HCT116 (cell line): ENCODE measurements around the gene TRIM41. TPM values are rescaled to one million over a fixed set of nuclear protein-coding genes. Genes with fewer than 3 reads are reported as not detected.

ENCODE experiments used
- ATAC-seq: fragments of 200-7000 bp; cut with Tn5 transposase; 2 replicates; pipeline ENCODE4 v1.9.1; 2020; ENCODE audit warnings: mild to moderate bottlenecking, moderate library complexity
- BruUV-seq: library from RNA; stranded (reverse); fragments of 400-500 nt; replicated peaks from 2 replicates; lab custom pipeline; 2021; lab: Mats Ljungman, UMichigan
- CTCF ChIA-PET: fragments of 300-600 bp; sonication (Branson Sonifier 250); formaldehyde crosslinking; loops from one replicate; lab custom pipeline; 2021; ENCODE audit warnings: antibody characterized with exemption; lab: Charles Lee
- POLR2A ChIA-PET: fragments of 300-600, 350-600 bp; sonication (Branson Sonifier 250); formaldehyde crosslinking; loops from one replicate; lab custom pipeline; 2021; ENCODE audit warnings: antibody characterized with exemption; lab: Charles Lee
- RAD21 ChIA-PET, 2 experiments: fragments of 300-600 bp; sonication (Branson Sonifier 250); formaldehyde crosslinking; loops; one replicate each; lab custom pipeline; 2023; ENCODE audit warnings: low total read pairs in 2 of 2; ENCODE audit not compliant: uncharacterized antibody in 2 of 2, unreplicated experiment in 2 of 2, low non-redundant PET in 1 of 2; lab: Charles Lee
- DNase-seq: peaks from one replicate; pipeline ENCODE4 v3.0.0-alpha.2; 2010; ENCODE audit warnings: low read depth, low spot score
- H2AFZ ChIP-seq: fragments of 200-600 bp; shearing (Covaris generic), sonication (generic); 2 replicates; pipeline ENCODE4 v1.6.1; 2017; ENCODE audit warnings: low read depth, mixed run types, mixed read lengths, antibody characterized with exemption, low read length; ENCODE audit not compliant: poor library complexity, severe bottlenecking
- H3K27ac ChIP-seq: 2 replicates; pipeline ENCODE4 v1.5.1; 2012; ENCODE audit warnings: low read depth, low read length
- H3K27me3 ChIP-seq: fragments of 200-600 bp; sonication (generic); 2 replicates; pipeline ENCODE4 v1.6.1; 2016; ENCODE audit warnings: mixed run types, low read length, mixed read lengths; ENCODE audit not compliant: insufficient read depth
- H3K36me3 ChIP-seq, 2 experiments: fragments of 200-500 bp in 1 of 2; fragments of 200-600 bp in 1 of 2; sonication (Bioruptor generic) in 1 of 2; sonication (generic) in 1 of 2; 2 replicates each; pipeline versions ENCODE4 v1.5.1 to v1.6.1; 2014 to 2016; ENCODE audit warnings: low read length in 2 of 2, inconsistent platforms in 1 of 2, mixed read lengths in 1 of 2, mixed run types in 1 of 2; ENCODE audit not compliant: insufficient read depth in 2 of 2, control insufficient read depth in 1 of 2
- H3K4me1 ChIP-seq, 2 experiments: fragments of 200-600 bp in 1 of 2; sonication (generic) in 1 of 2; 2 replicates each; pipeline versions ENCODE4 v1.5.1 to v1.6.1; 2012 to 2017; ENCODE audit warnings: low read length in 2 of 2, inconsistent platforms in 1 of 2, mild to moderate bottlenecking in 1 of 2, mixed read lengths in 1 of 2, mixed run types in 1 of 2, moderate library complexity in 1 of 2; ENCODE audit not compliant: insufficient read depth in 2 of 2, control insufficient read depth in 1 of 2
- H3K4me2 ChIP-seq: fragments of 200-600 bp; sonication (generic); 2 replicates; pipeline ENCODE4 v1.6.1; 2017; ENCODE audit warnings: mixed run types, low read length, mixed read lengths
- H3K4me3 ChIP-seq, 2 experiments: fragments of 200-600 bp in 1 of 2; sonication (generic) in 1 of 2; replicated peaks in 1 of 2; 2 replicates each; pipeline ENCODE4 v1.5.1; 2011 to 2016; ENCODE audit warnings: low read length in 2 of 2, control low read depth in 1 of 2, low read depth in 1 of 2, mild to moderate bottlenecking in 1 of 2, mixed read lengths in 1 of 2, mixed run types in 1 of 2
- H3K79me2 ChIP-seq: fragments of 200-600 bp; sonication (generic); 2 replicates; pipeline ENCODE4 v1.6.1; 2017; ENCODE audit warnings: mild to moderate bottlenecking, mixed run types, low read length, moderate library complexity, mixed read lengths; ENCODE audit not compliant: insufficient read depth
- H3K9ac ChIP-seq: fragments of 200-600 bp; sonication (generic); 2 replicates; pipeline ENCODE4 v1.6.1; 2016; ENCODE audit warnings: low read length, mixed read lengths
- H3K9me2 ChIP-seq: fragments of 200-600 bp; sonication (generic), shearing (Covaris generic); 2 replicates; pipeline ENCODE4 v1.6.1; 2017; ENCODE audit warnings: mixed run types, mild to moderate bottlenecking, moderate library complexity; ENCODE audit not compliant: insufficient read depth
- H3K9me3 ChIP-seq, 2 experiments: fragments of 200-500 bp in 1 of 2; fragments of 200-600 bp in 1 of 2; sonication (Bioruptor generic) in 1 of 2; sonication (generic) in 1 of 2; 2 replicates each; pipeline ENCODE4 v1.6.1; 2014 to 2017; ENCODE audit warnings: low read length in 2 of 2, mixed read lengths in 2 of 2, inconsistent platforms in 1 of 2, low read depth in 1 of 2, mild to moderate bottlenecking in 1 of 2, mixed run types in 1 of 2, moderate library complexity in 1 of 2; ENCODE audit not compliant: control insufficient read depth in 1 of 2, insufficient read depth in 1 of 2
- H4K20me1 ChIP-seq: fragments of 200-600 bp; sonication (generic), shearing (Covaris generic); 2 replicates; pipeline ENCODE4 v1.6.1; 2017; ENCODE audit warnings: mixed run types, mild to moderate bottlenecking, moderate library complexity; ENCODE audit not compliant: insufficient read depth
- CEBPB ChIP-seq: IDR thresholded peaks from 2 replicates; pipeline ENCODE4 v1.6.1; 2012; ENCODE audit warnings: low read depth
- ELF1 ChIP-seq: IDR thresholded peaks from 2 replicates; pipeline ENCODE4 v1.6.1; 2012; ENCODE audit warnings: low read depth, borderline replicate concordance
- EZH2 ChIP-seq: fragments of 200-600 bp; sonication (generic); IDR thresholded peaks from 2 replicates; pipeline ENCODE4 v1.6.1; 2017; ENCODE audit warnings: antibody characterized with exemption, mixed run types
- EZH2phosphoT487 ChIP-seq: fragments of 200-600 bp; IDR thresholded peaks from 2 replicates; pipeline ENCODE4 v1.6.1; 2018; ENCODE audit warnings: antibody characterized with exemption, borderline replicate concordance
- FOSL1 ChIP-seq: IDR thresholded peaks from 2 replicates; pipeline ENCODE4 v1.6.1; 2012; ENCODE audit warnings: low read depth
- POLR2A ChIP-seq: IDR thresholded peaks from 2 replicates; pipeline ENCODE4 v1.7.0; 2011; ENCODE audit warnings: borderline replicate concordance; ENCODE audit not compliant: insufficient read depth, insufficient read length; ENCODE audit errors: extremely low read depth
- RAD21 ChIP-seq: IDR thresholded peaks from 2 replicates; pipeline ENCODE4 v1.6.1; 2012; ENCODE audit warnings: low read depth, mild to moderate bottlenecking
- TCF7L2 ChIP-seq: IDR thresholded peaks from 2 replicates; pipeline ENCODE4 v1.7.0; 2011; ENCODE audit warnings: borderline replicate concordance, inconsistent platforms; ENCODE audit not compliant: insufficient read depth, insufficient read length; ENCODE audit errors: extremely low read depth
- YY1 ChIP-seq: IDR thresholded peaks from 2 replicates; pipeline ENCODE4 v1.6.1; 2011; ENCODE audit warnings: low read length, low read depth, moderate library complexity, mild to moderate bottlenecking; ENCODE audit not compliant: insufficient replicate concordance; ENCODE audit errors: extremely low read depth
- ZFX ChIP-seq: fragments of 450-650 bp; IDR thresholded peaks from 2 replicates; pipeline ENCODE4 v1.6.1; 2017
- intact Hi-C: fragments of 100-400 bp; cut with micrococcal nuclease; formaldehyde crosslinking; loops from 2 replicates; pipeline ENCODE4 v1.10.0; 2022
- total RNA-seq: library from RNA; stranded (reverse); gene quantifications from one replicate; pipeline ENCODE4 v1.2.1, GENCODE V29; 2021; ENCODE audit not compliant: unreplicated experiment
- TF ChIP-seq, protein P1 (sequence below): IDR thresholded peaks from 2 replicates; pipeline ENCODE4 v1.6.1; 2011; ENCODE audit warnings: mild to moderate bottlenecking, low read length, moderate library complexity; ENCODE audit not compliant: insufficient replicate concordance; ENCODE audit errors: extremely low read depth
- TF ChIP-seq, protein P2 (sequence below), 3 experiments: fragments of 200-600 bp in 1 of 3; sonication (generic) in 1 of 3; IDR thresholded peaks in 2 of 3; conservative IDR thresholded peaks in 1 of 3; 2 replicates each; pipeline ENCODE4 v1.5.1; 2012 to 2017; ENCODE audit warnings: low read depth in 2 of 3, low read length in 2 of 3, antibody characterized with exemption in 1 of 3, borderline replicate concordance in 1 of 3, control low read depth in 1 of 3, mild to moderate bottlenecking in 1 of 3, mixed read lengths in 1 of 3, mixed run types in 1 of 3, moderate library complexity in 1 of 3; ENCODE audit not compliant: insufficient read depth in 1 of 3

TRIM41 gene
- total RNA-seq, 1 experiment from 2014 or later = 51.8 TPM

DNA sequence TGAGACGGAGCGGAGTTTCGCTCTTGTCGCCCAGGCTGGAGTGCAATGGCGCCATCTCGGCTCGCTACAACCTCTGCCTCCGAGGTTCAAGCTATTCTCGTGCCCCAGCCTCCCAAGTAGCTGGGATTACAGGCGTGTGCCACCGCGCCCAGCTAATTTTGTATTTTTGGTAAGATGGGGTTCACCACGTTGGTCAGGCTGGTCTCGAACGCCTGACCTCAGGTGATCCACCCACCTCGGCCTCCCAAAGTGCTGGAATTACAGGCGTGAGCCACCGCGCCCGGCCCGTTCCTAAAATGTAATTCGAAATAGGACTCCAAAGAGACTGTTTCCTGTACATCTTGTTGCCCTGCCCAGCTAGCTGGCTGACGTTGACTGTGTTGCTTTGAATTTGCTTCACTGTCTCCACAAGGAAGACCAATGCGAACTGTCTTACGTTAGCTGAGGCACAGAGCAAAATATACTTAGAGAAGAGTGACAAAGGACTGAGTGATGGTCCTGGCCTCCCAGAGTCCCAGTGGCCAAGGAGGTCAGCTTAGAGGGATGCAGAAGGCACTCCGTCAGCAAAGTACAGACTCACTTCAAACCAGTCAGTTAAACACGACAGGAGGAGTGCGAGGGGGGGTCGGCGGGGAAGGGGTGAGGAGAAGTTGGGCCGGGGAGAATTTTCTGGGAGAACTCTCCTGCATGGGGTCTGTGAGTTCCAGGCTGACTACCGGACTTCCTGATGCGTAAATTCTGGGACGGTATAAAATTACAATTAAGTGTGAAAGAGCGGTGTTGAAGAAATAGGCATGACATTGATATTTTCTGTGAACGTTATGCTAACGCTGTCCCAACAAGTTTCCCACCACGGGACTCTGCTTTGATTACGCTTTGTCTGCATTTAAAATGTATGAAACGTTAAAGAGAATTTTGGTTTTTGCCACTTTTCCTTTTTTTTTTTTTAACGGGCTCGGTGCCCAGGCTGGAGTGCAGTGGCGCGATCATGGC, 6.8 kb upstream of the TRIM41 start:
- no peaks in the 10 kb centered on the region for H3K9me2 ChIP-seq
- TF ChIP-seq TCF7L2 (no peak), YY1 (no peak), ZFX (no peak), EZH2phosphoT487 (no peak), EZH2 (no peak), CEBPB (no peak), FOSL1 (no peak), POLR2A (no peak), RAD21 (no peak), ELF1 (no peak)
- TF ChIP-seq, protein P1, sequence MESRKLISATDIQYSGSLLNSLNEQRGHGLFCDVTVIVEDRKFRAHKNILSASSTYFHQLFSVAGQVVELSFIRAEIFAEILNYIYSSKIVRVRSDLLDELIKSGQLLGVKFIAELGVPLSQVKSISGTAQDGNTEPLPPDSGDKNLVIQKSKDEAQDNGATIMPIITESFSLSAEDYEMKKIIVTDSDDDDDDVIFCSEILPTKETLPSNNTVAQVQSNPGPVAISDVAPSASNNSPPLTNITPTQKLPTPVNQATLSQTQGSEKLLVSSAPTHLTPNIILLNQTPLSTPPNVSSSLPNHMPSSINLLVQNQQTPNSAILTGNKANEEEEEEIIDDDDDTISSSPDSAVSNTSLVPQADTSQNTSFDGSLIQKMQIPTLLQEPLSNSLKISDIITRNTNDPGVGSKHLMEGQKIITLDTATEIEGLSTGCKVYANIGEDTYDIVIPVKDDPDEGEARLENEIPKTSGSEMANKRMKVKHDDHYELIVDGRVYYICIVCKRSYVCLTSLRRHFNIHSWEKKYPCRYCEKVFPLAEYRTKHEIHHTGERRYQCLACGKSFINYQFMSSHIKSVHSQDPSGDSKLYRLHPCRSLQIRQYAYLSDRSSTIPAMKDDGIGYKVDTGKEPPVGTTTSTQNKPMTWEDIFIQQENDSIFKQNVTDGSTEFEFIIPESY = no peak
- TF ChIP-seq, protein P2, sequence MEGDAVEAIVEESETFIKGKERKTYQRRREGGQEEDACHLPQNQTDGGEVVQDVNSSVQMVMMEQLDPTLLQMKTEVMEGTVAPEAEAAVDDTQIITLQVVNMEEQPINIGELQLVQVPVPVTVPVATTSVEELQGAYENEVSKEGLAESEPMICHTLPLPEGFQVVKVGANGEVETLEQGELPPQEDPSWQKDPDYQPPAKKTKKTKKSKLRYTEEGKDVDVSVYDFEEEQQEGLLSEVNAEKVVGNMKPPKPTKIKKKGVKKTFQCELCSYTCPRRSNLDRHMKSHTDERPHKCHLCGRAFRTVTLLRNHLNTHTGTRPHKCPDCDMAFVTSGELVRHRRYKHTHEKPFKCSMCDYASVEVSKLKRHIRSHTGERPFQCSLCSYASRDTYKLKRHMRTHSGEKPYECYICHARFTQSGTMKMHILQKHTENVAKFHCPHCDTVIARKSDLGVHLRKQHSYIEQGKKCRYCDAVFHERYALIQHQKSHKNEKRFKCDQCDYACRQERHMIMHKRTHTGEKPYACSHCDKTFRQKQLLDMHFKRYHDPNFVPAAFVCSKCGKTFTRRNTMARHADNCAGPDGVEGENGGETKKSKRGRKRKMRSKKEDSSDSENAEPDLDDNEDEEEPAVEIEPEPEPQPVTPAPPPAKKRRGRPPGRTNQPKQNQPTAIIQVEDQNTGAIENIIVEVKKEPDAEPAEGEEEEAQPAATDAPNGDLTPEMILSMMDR (IDR thresholded peaks at IDR 0.05 in 2 of 3, conservative IDR thresholded peaks at IDR 0.05 in 1 of 3; ENCODE audit: borderline replicate concordance in 1 of 3, insufficient read depth in 1 of 3, low read depth in 2 of 3, low read length in 2 of 3) = no peak
- TF ChIP-seq, all 23 proteins: peak for 0
- Histone ChIP-seq H3K4me3 (no peak overlapping the region), H2AFZ (no peak overlapping the region), H3K79me2 (no peaks in the 10 kb centered on the region), H3K4me2 (no peak overlapping the region), H3K9ac (no peak overlapping the region), H3K4me1 (peaks cover 5 to 34% of the 10 kb centered on the region in 2 experiments; a peak in 3 of 4 replicates), H4K20me1 (no peaks in the 10 kb centered on the region), H3K9me3 (no peaks in the 10 kb centered on the region), H3K27ac (no peak overlapping the region), H3K27me3 (no peaks in the 10 kb centered on the region), H3K36me3 (no peaks in the 10 kb centered on the region)
- no peak for ATAC-seq
- intact Hi-C loops = no loop called here
- ChIA-PET POLR2A (no interaction called here), CTCF (no interaction called here), RAD21 (no interaction called here)
- DNase-seq = no peak
- BruUV-seq = no TSS peak
